ENCODE measurements around the gene TENT4A. TPM values are rescaled to one million over a fixed set of nuclear protein-coding genes. Genes with fewer than 3 reads are reported as not detected.

Gene TENT4A
- total RNA-seq, 1 donor from 2014 or later: 45.7 TPM

DNA sequence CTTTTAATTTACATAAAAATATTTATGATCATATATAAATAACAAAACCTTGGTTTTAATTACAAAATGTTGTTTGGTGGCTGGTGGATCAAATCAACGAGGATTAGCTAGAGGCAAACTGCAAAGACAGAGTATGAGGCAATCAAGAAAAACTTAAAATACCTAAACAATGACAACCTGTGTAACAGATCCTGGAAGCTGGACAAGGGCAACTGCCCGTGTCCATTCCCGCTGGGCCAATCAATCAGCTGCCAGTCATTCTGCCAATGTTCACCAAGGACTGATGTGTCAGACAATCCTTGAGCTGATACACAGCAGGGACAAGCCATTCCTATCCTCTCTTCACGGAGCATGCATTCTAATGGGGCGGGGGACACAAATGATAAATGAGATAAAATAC is 3.2 kb upstream of the TENT4A start:
- DNase-seq (ENCODE audit: low spot score in 2 of 2, unreplicated experiment in 2 of 2): no peak
- TF ChIP-seq, protein P1, sequence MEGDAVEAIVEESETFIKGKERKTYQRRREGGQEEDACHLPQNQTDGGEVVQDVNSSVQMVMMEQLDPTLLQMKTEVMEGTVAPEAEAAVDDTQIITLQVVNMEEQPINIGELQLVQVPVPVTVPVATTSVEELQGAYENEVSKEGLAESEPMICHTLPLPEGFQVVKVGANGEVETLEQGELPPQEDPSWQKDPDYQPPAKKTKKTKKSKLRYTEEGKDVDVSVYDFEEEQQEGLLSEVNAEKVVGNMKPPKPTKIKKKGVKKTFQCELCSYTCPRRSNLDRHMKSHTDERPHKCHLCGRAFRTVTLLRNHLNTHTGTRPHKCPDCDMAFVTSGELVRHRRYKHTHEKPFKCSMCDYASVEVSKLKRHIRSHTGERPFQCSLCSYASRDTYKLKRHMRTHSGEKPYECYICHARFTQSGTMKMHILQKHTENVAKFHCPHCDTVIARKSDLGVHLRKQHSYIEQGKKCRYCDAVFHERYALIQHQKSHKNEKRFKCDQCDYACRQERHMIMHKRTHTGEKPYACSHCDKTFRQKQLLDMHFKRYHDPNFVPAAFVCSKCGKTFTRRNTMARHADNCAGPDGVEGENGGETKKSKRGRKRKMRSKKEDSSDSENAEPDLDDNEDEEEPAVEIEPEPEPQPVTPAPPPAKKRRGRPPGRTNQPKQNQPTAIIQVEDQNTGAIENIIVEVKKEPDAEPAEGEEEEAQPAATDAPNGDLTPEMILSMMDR (IDR thresholded peaks at IDR 0.05; ENCODE audit: unreplicated experiment): no peak
- Mint-ChIP-seq H3K36me3 (no peaks in the 10 kb centered on the region), H3K27ac (no peak overlapping the region), H3K27me3 (ENCODE audit: low read depth) (peaks cover 2% of the 10 kb centered on the region), H3K9me3 (no peaks in the 10 kb centered on the region), H3K4me3 (no peak overlapping the region), H3K4me1 (peaks cover 11% of the 10 kb centered on the region)

DNA sequence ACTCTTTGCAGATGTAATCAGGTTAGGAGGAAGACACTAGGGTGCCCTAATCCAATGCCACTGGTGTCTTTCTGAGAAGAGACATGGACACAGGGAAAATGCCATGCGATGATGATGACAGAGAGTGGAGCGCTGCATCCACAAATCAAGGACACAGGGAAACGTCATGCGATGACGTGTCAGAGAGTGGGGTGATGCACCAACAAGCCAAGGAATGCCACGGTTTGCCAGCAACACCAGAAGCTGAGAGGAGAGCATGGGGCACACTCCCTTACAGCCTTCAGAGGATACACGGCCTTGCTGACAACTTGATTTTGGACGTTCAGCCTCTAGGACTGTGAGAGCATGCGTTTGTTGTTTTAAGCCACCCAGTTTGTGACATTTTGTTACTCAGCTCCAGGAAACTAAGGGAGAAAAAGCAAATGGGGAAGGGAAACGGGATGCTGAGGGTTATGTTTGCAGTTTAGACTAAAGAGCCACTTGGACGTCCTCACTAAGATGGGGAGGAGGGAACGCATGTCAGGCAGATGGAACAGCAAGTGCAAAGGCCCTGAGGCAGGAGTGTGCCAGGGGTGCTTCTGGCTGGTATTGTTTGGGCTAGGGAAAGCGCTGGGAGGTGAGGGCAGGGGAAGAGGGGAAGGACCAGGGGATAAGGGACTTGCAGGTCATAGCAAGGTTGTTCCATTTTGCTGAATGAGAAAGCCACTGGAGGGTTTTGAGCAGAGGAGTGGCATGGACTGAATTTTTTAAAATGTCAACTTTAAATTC is 2.5 kb upstream of the TENT4A start:
- DNase-seq (ENCODE audit: low spot score in 2 of 2, unreplicated experiment in 2 of 2): no peak
- Mint-ChIP-seq H3K9me3 (no peaks in the 10 kb centered on the region), H3K36me3 (no peaks in the 10 kb centered on the region), H3K27ac (no peak overlapping the region), H3K27me3 (ENCODE audit: low read depth) (peaks cover 2% of the 10 kb centered on the region), H3K4me3 (peak overlapping the region; percentile 4), H3K4me1 (peaks cover 16% of the 10 kb centered on the region)
- TF ChIP-seq, protein P1 (IDR thresholded peaks at IDR 0.05; ENCODE audit: unreplicated experiment): no peak

DNA sequence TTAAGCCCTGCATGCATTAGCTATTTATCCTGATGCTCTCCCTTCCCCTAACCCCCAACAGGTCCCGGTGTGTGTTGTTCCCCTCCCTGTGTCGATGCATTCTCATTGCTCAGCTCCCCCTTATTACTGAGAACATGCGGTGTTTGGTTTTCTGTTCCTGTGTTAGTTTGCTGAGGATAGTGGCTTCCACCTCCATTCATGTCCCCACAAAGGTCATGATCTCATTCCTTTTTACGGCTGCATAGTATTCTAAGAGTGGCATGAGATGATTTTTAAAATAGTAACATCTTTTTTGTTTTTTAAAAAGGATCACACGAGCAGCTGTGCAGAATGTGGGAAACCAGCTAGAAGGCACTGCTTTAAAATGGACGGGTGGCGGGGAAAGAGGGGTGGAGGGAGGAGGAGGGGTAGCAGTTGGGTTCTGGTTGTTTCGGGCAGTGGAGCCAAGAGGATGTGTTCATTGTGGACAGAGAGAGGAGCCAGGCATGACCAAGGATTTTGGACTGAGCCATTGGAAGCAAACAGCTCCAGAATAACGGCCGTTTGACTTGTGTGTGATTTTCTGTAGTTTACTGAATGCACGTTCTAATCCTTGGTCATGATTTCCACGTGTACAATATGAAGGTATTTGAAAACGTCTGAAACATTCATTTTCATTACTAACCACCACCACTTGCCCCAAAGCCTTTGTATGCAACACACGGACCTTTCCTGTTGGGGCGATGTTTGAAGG is 1.7 kb upstream of the TENT4A start:
- Mint-ChIP-seq H3K36me3 (no peaks in the 10 kb centered on the region), H3K9me3 (no peaks in the 10 kb centered on the region), H3K27ac (peak overlapping the region; percentile 94), H3K4me3 (peak overlapping the region; percentile 81), H3K4me1 (peaks cover 25% of the 10 kb centered on the region), H3K27me3 (ENCODE audit: low read depth) (peaks cover 2% of the 10 kb centered on the region)
- DNase-seq (ENCODE audit: low spot score in 2 of 2, unreplicated experiment in 2 of 2): no peak
- TF ChIP-seq, protein P1 (IDR thresholded peaks at IDR 0.05; ENCODE audit: unreplicated experiment): no peak

DNA sequence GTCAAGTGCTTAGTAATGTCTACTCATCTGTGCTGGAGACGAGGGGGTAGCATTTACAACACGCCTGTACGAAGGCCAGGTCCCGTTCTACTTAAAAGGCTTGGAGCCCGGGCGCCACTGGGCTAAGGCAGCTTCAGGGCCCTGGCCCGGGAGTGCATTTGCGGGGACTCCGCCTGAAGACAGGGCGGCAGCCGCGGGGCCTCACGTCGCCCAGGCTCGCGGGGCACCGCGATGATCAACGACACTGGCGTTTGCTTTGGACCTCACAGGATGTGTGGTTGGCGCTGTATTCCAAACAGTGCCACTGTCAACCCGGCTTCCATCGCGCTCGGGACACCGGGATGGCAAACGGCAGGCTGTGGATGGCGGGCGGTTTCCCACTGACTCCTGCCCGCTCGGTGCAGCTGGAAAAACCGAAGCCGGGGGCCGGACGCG is 1.1 kb upstream of the TENT4A start:
- H3K4me1 Mint-ChIP-seq: peaks cover 30% of the 10 kb centered on the region
- H3K27me3 Mint-ChIP-seq (ENCODE audit: low read depth): peaks cover 2% of the 10 kb centered on the region
- peak overlapping the region; percentile 94 for H3K27ac Mint-ChIP-seq
- no peaks in the 10 kb centered on the region for H3K36me3 Mint-ChIP-seq
- TF ChIP-seq, protein P1 (IDR thresholded peaks at IDR 0.05; ENCODE audit: unreplicated experiment): no peak
- H3K4me3 Mint-ChIP-seq: peak overlapping the region; percentile 81
- no peaks in the 10 kb centered on the region for H3K9me3 Mint-ChIP-seq
- DNase-seq (ENCODE audit: low spot score in 2 of 2, unreplicated experiment in 2 of 2): peak in 1 of 2 experiments; percentile 65

DNA sequence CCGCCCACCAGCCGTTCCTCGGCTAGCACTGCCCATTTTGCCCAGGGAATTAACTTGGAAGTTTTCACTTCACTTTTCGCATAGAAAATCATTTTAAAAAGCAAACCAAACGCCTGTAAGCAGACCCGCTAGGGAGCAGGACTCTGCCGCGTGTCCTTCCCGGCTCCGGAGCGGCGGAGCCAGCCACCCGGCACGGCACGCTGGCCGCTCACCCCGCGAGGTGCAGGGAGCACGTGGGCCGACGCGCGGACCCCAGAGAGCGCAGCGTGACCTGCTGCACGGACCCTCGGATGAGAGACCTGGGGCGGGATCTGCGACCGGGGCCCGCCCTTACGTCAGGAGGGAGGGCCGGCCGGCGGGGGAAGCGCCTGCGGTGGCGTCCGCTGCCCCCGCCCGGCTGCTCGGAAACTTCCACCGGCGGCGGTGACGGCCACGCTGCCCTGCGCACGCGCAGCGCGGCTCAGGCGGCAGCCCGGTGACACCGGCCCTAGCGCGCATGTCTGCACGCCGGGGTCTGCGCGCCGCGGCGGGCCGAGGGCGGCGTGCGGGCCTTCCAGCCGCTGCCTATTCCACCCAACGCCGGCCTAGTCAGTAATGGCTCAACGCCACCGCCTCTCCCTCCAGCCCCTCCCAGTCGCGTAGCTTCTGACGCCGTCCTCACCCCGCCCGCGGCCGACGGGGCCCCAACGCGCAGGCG is 507 bp upstream of the TENT4A start:
- TF ChIP-seq, protein P1 (IDR thresholded peaks at IDR 0.05; ENCODE audit: unreplicated experiment): no peak
- H3K27ac Mint-ChIP-seq: peak overlapping the region; percentile 94
- no peaks in the 10 kb centered on the region for H3K9me3 Mint-ChIP-seq
- peak; percentile 97 to 99 for DNase-seq (ENCODE audit: low spot score in 2 of 2, unreplicated experiment in 2 of 2)
- peaks cover 35% of the 10 kb centered on the region for H3K4me1 Mint-ChIP-seq
- H3K36me3 Mint-ChIP-seq: no peaks in the 10 kb centered on the region
- peaks cover 2% of the 10 kb centered on the region for H3K27me3 Mint-ChIP-seq (ENCODE audit: low read depth)
- peak overlapping the region; percentile 81 for H3K4me3 Mint-ChIP-seq

Measured in mesothelial cell of epicardium (in vitro differentiated cells).